HepG2 (cell line): ENCODE measurements around the gene KRTAP5-2. TPM values are rescaled to one million over a fixed set of nuclear protein-coding genes. Genes with fewer than 3 reads are reported as not detected.

Experiments used
- ATAC-seq: fragments of 200-7000 bp; cut with Tn5 transposase; 3 replicates; pipeline ENCODE4 v1.9.1; 2020; ENCODE audit warnings: mild to moderate bottlenecking, moderate library complexity
- BruUV-seq: library from RNA; stranded (reverse); fragments of 400-500 nt; replicated peaks from 2 replicates; lab custom pipeline; 2021; lab: Mats Ljungman, UMichigan
- CTCF ChIA-PET: fragments of 300-600 bp; formaldehyde crosslinking; extraction: SDS; loops from one replicate; lab custom pipeline; 2021; ENCODE audit warnings: low total read pairs, inconsistent platforms, low intra/inter-chr PET ratio; lab: Yijun Ruan, JAX
- POLR2A ChIA-PET: fragments of 350-600 bp; sonication (Branson Sonifier 250); formaldehyde crosslinking; loops from one replicate; lab custom pipeline; 2020; ENCODE audit warnings: antibody characterized with exemption, inconsistent platforms; lab: Yijun Ruan, JAX
- DNase-seq: peaks from one replicate; pipeline ENCODE4 v3.0.0-alpha.2; 2015; ENCODE audit warnings: low spot score
- FAIRE-seq: peaks from 3 replicates; lab custom pipeline; 2011; peaks lifted over from hg19 to GRCh38; lab: Jason Lieb, UNC
- H2AFZ ChIP-seq: one replicate; pipeline ENCODE4 v1.6.1; 2011; ENCODE audit warnings: low read length, inconsistent platforms
- H3K27ac ChIP-seq: fragments of 300-600 bp; 3 replicates; pipeline ENCODE4 v1.8.0; 2011; ENCODE audit warnings: mixed run types, mild to moderate bottlenecking, mixed read lengths, low read length, inconsistent platforms; ENCODE audit not compliant: insufficient read depth; ENCODE audit errors: extremely low read length
- H3K27me3 ChIP-seq, 2 experiments: fragments of 200-600 bp in 1 of 2; 2 replicates in 1 of 2; 3 replicates in 1 of 2; pipeline versions ENCODE4 v1.6.0 to v1.8.0; 2011; ENCODE audit warnings: low read length in 2 of 2, mild to moderate bottlenecking in 2 of 2, moderate library complexity in 2 of 2, inconsistent platforms in 1 of 2; ENCODE audit not compliant: insufficient read depth in 2 of 2, control insufficient read depth in 1 of 2
- H3K36me3 ChIP-seq, 2 experiments: fragments of 200-600 bp in 1 of 2; replicated peaks in 1 of 2; 2 replicates in 1 of 2; 3 replicates in 1 of 2; pipeline versions ENCODE4 v1.5.1 to v1.8.0; 2011; ENCODE audit warnings: low read length in 2 of 2, inconsistent platforms in 1 of 2; ENCODE audit not compliant: insufficient read depth in 2 of 2, control insufficient read depth in 1 of 2
- H3K4me1 ChIP-seq: 2 replicates; pipeline ENCODE4 v1.5.1; 2012; ENCODE audit warnings: low read length, inconsistent platforms; ENCODE audit not compliant: insufficient read depth
- H3K4me2 ChIP-seq: 2 replicates; pipeline ENCODE4 v1.6.0; 2011; ENCODE audit warnings: low read depth, low read length, inconsistent platforms
- H3K4me3 ChIP-seq, 3 experiments: fragments of 200-600 bp in 1 of 3; sonication (generic), shearing (Covaris generic) in 1 of 3; replicated peaks in 1 of 3; 2 replicates each; pipeline ENCODE4 v1.5.1; 2011 to 2016; ENCODE audit warnings: low read length in 3 of 3, inconsistent platforms in 2 of 3, low read depth in 2 of 3, mild to moderate bottlenecking in 2 of 3, control low read depth in 1 of 3, mixed read lengths in 1 of 3; ENCODE audit not compliant: insufficient read depth in 1 of 3
- H3K79me2 ChIP-seq: one replicate; pipeline ENCODE4 v1.6.1; 2011; ENCODE audit warnings: low read length, inconsistent platforms; ENCODE audit not compliant: insufficient read depth
- H3K9ac ChIP-seq: 2 replicates; pipeline ENCODE4 v1.6.0; 2011; ENCODE audit warnings: mild to moderate bottlenecking, low read depth, low read length, inconsistent platforms; ENCODE audit not compliant: insufficient read depth
- H3K9me3 ChIP-seq: 2 replicates; pipeline ENCODE4 v1.5.1; 2012; ENCODE audit warnings: mild to moderate bottlenecking, low read length
- H4K20me1 ChIP-seq: 2 replicates; pipeline ENCODE4 v1.6.0; 2011; ENCODE audit warnings: inconsistent platforms, mild to moderate bottlenecking, low read length, moderate library complexity; ENCODE audit not compliant: insufficient read depth
- CHD4 ChIP-seq: fragments of 200-600 bp; sonication (generic); IDR thresholded peaks from 2 replicates; pipeline ENCODE4 v1.7.0; 2017; ENCODE audit warnings: mild to moderate bottlenecking, low read length, borderline replicate concordance
- JDP2 ChIP-seq: sonication (generic); formaldehyde crosslinking; IDR thresholded peaks from 2 replicates; pipeline ENCODE4 v1.8.1; 2022; ENCODE audit warnings: missing genetic modification reagents, borderline replicate concordance
- NFE2L1 ChIP-seq: sonication (generic); formaldehyde crosslinking; IDR thresholded peaks from 2 replicates; pipeline ENCODE4 v1.4.0; 2020; ENCODE audit warnings: missing genetic modification reagents, mild to moderate bottlenecking, borderline replicate concordance
- PAX8 ChIP-seq: sonication (generic); formaldehyde crosslinking; IDR thresholded peaks from 2 replicates; pipeline ENCODE4 v1.8.0; 2022; ENCODE audit warnings: mild to moderate bottlenecking, missing genetic modification reagents, borderline replicate concordance
- POLR2AphosphoS2 ChIP-seq: IDR thresholded peaks from 2 replicates; pipeline ENCODE4 v1.6.1; 2011; ENCODE audit warnings: low read depth, low read length, improper control_type of control experiment
- SAP130 ChIP-seq: IDR thresholded peaks from 2 replicates; pipeline ENCODE4 v1.6.1; 2016; ENCODE audit warnings: low read depth
- SETDB1 ChIP-seq: sonication (generic); formaldehyde crosslinking; IDR thresholded peaks from 2 replicates; pipeline ENCODE4 v1.5.1; 2020; ENCODE audit warnings: missing genetic modification reagents, mild to moderate bottlenecking, borderline replicate concordance
- SRY ChIP-seq: sonication (generic); formaldehyde crosslinking; IDR thresholded peaks from 2 replicates; pipeline ENCODE4 v1.8.0; 2022; ENCODE audit warnings: mild to moderate bottlenecking, missing genetic modification reagents
- TBX2 ChIP-seq: sonication (generic); formaldehyde crosslinking; IDR thresholded peaks from 2 replicates; pipeline ENCODE4 v1.5.0; 2020; ENCODE audit warnings: missing genetic modification reagents, mild to moderate bottlenecking, borderline replicate concordance
- YY1 ChIP-seq: IDR thresholded peaks from 2 replicates; pipeline ENCODE4 v1.6.1; 2011; ENCODE audit warnings: low read length, low read depth, moderate library complexity, mild to moderate bottlenecking; ENCODE audit not compliant: insufficient read depth, insufficient replicate concordance
- ZFP62 ChIP-seq: sonication (generic); formaldehyde crosslinking; IDR thresholded peaks from 2 replicates; pipeline ENCODE4 v1.4.0; 2020; ENCODE audit warnings: missing genetic modification reagents
- ZFX ChIP-seq: sonication (generic); formaldehyde crosslinking; IDR thresholded peaks from 2 replicates; pipeline ENCODE4 v1.4.0; 2020; ENCODE audit warnings: mild to moderate bottlenecking, low read depth, missing genetic modification reagents, moderate library complexity
- ZIK1 ChIP-seq: sonication (generic); formaldehyde crosslinking; IDR thresholded peaks from 2 replicates; pipeline ENCODE4 v1.5.0; 2020; ENCODE audit warnings: mild to moderate bottlenecking, low read depth, missing genetic modification reagents, borderline replicate concordance
- ZNF24 ChIP-seq: fragments of 450-650 bp; IDR thresholded peaks from 2 replicates; pipeline ENCODE4 v1.6.1; 2017; ENCODE audit warnings: antibody characterized with exemption, mild to moderate bottlenecking
- ZNF552 ChIP-seq: sonication (generic); formaldehyde crosslinking; IDR thresholded peaks from 2 replicates; pipeline ENCODE4 v1.9.0; 2022; ENCODE audit warnings: missing genetic modification reagents, mild to moderate bottlenecking, borderline replicate concordance
- ZNF563 ChIP-seq: sonication (generic); formaldehyde crosslinking; IDR thresholded peaks from 2 replicates; pipeline ENCODE4 v1.8.0; 2022; ENCODE audit warnings: mild to moderate bottlenecking, moderate library complexity, missing genetic modification reagents
- ZNF777 ChIP-seq: sonication (generic); formaldehyde crosslinking; IDR thresholded peaks from 2 replicates; pipeline ENCODE4 v1.4.0; 2020; ENCODE audit warnings: missing genetic modification reagents
- WGBS: methylation state at CpG from one replicate; pipeline ENCODE4 v1.1.6; 2017; ENCODE audit warnings: low lambda C conversion rate; 5-methylcytosine and 5-hydroxymethylcytosine counted together
- in situ Hi-C: cut with HindIII; loops from 2 replicates; pipeline ENCODE4 v1.10.0; 2017; ENCODE audit warnings: low pct_unique_long_range_greater_than_20kb; ENCODE audit not compliant: extremely low pct_ligation_motif_present
- intact Hi-C: fragments of 100-400 bp; cut with micrococcal nuclease; formaldehyde crosslinking; loops from one replicate; pipeline ENCODE4 v1.10.0; 2022; ENCODE audit not compliant: unreplicated experiment
- polyA plus RNA-seq, 8 experiments: library from polyadenylated mRNA; depleted of rRNA in 3 of 8; stranded (reverse) in 7 of 8; unstranded in 1 of 8; fragments of >200 nt; fragmentation: Illumina TruSeq in 4 of 8; extraction: Trizol in 4 of 8; gene quantifications; 2 replicates each; pipeline versions ENCODE4 v1.2.1 to v1.2.3, GENCODE V29; 2011 to 2016; ENCODE audit warnings: low read depth in 4 of 8, missing spikeins in 1 of 8, mixed read lengths in 1 of 8; ENCODE audit not compliant: insufficient read depth in 1 of 8
- total RNA-seq, 5 experiments: library from RNA; depleted of rRNA; stranded (reverse); fragments of >200 nt; fragmentation: Illumina TruSeq; extraction: Trizol; gene quantifications; 2 replicates each; pipeline ENCODE4 v1.2.3, GENCODE V29; 2016; ENCODE audit warnings: low read depth in 1 of 5
- TF ChIP-seq, protein P1 (sequence below): sonication (generic); formaldehyde crosslinking; IDR thresholded peaks from 2 replicates; pipeline ENCODE4 v1.4.0; 2020; ENCODE audit warnings: missing genetic modification reagents
- TF ChIP-seq, protein P2 (sequence below): sonication (generic); formaldehyde crosslinking; IDR thresholded peaks from 2 replicates; pipeline ENCODE4 v1.8.0; 2022; ENCODE audit warnings: missing genetic modification reagents, low read depth, mild to moderate bottlenecking, borderline replicate concordance

Gene KRTAP5-2
- total and polyA plus RNA-seq, 2 of the 13 experiments (the other 11 are each of a cell fraction or from before 2014, with no cell fraction given), result not detected

GRCh38 chr11:1574238-1574932 lies 23.7 kb downstream of the KRTAP5-2 start (continued):
- no peak for TF ChIP-seq ZFP62 (CRISPR knock-in tag)
- TF ChIP-seq, protein P1, sequence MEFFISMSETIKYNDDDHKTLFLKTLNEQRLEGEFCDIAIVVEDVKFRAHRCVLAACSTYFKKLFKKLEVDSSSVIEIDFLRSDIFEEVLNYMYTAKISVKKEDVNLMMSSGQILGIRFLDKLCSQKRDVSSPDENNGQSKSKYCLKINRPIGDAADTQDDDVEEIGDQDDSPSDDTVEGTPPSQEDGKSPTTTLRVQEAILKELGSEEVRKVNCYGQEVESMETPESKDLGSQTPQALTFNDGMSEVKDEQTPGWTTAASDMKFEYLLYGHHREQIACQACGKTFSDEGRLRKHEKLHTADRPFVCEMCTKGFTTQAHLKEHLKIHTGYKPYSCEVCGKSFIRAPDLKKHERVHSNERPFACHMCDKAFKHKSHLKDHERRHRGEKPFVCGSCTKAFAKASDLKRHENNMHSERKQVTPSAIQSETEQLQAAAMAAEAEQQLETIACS (CRISPR knock-in tag), result peak; percentile 56; the same call in 1 of the 2 replicates
- TF ChIP-seq JDP2 (CRISPR knock-in tag), result no peak
- TF ChIP-seq, all 625 proteins: peak for 28

- H3K4me2 ChIP-seq, result peak overlapping the region; percentile 93
- in situ Hi-C loops, result no loop called here
- peaks cover 8% of the 10 kb centered on the region for H3K9me3 ChIP-seq
- H3K4me3 ChIP-seq, result peak overlapping the region; percentile 65 to 76 (median 72)
- H3K79me2 ChIP-seq, result no peaks in the 10 kb centered on the region
- H3K36me3 ChIP-seq, result no peaks in the 10 kb centered on the region
- no peak overlapping the region for H2AFZ ChIP-seq
- DNase-seq (no peak), ATAC-seq (peak; percentile 68), FAIRE-seq (no peak)
- BruUV-seq, result no TSS peak
- CTCF ChIA-PET, result interaction anchor here (0.9 to 2.3 kb wide), 2 partner anchors 28 to 33 kb away, joined by 3 to 17 read pairs; no protein-coding TSS in a partner anchor
- WGBS, result 0% methylated on average over 3 of the region's 7 CpGs
- H3K27ac ChIP-seq, result no peak overlapping the region
- peaks cover 37% of the 10 kb centered on the region for H3K4me1 ChIP-seq
- H3K9ac ChIP-seq, result peak overlapping the region; percentile 84; the same call in 1 of the 2 replicates
- intact Hi-C loops, result loop anchor here (2.0 kb wide), 2 partner anchors 19 to 33 kb away; no protein-coding TSS in a partner anchor
- POLR2A ChIA-PET, result interaction anchor here (0.7 to 1.6 kb wide), 5 partner anchors 15 to 415 kb away, joined by 3 to 5 read pairs (median 3); no protein-coding TSS in a partner anchor
- H3K27me3 ChIP-seq, result peaks cover 1 to 17% of the 10 kb centered on the region in 2 experiments; a peak in 3 of 5 replicates
- peaks cover 18% of the 10 kb centered on the region; the same call in 1 of the 2 replicates for H4K20me1 ChIP-seq
- no peak for TF ChIP-seq SETDB1 (CRISPR knock-in tag)
- TF ChIP-seq NFE2L1, result no peak
- TF ChIP-seq ZNF563 (CRISPR knock-in tag), result peak; percentile 42; the same call in 1 of the 2 replicates
- TF ChIP-seq ZNF777, result no peak
- peak; percentile 10; the same call in 1 of the 2 replicates for TF ChIP-seq TBX2
- TF ChIP-seq POLR2AphosphoS2, result no peak
- peak; percentile 12 for TF ChIP-seq SAP130 (CRISPR knock-in tag)
- TF ChIP-seq, protein P2, sequence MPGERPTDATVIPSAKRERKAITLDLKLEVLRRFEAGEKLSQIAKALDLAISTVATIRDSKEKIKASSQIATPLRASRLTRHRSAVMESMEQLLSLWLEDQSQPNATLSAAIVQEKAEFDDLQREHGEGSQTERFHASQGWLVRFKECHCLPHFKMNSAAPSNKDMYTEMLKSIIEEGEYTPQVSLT (CRISPR knock-in tag), result no peak
- 0 out of 2 replicates have a peak, but pooled peaks have one; percentile 13 for TF ChIP-seq ZFX
- no peak for TF ChIP-seq YY1
- no peak for TF ChIP-seq CHD4
- no peak for TF ChIP-seq ZNF552
- TF ChIP-seq SRY (CRISPR knock-in tag), result no peak
- no peak for TF ChIP-seq ZNF24
- TF ChIP-seq PAX8 (CRISPR knock-in tag), result no peak
- no peak for TF ChIP-seq ZIK1 (CRISPR knock-in tag)
Measured at GRCh38 chr11:1573903-1574237, 24.2 kb downstream of the KRTAP5-2 start.
